Stimulated activated effector memory CD8-positive, alpha-beta T cell treated with anti-CD3 and anti-CD28 coated beads, Interleukin-12 subunit alpha, Interleukin-12 subunit beta, amount 100 ng/mL, for 72 hours (primary cell): Measurements from ENCODE around the gene HELZ.

ENCODE experiments used
- ATAC-seq: fragments of 150-1000 bp; cut with Tn5 transposase; 2 replicates; pipeline ENCODE4 v1.10.0; 2021
- DNase-seq, 2 donors: peaks; one replicate each; pipeline ENCODE4 v3.0.0; 2021 to 2022; ENCODE audit warnings: low spot score in 2 of 2
- H3K27ac Mint-ChIP-seq: one replicate; pipeline ENCODE4 v1.8.0; 2022; ENCODE audit warnings: mild to moderate bottlenecking, mixed read lengths
- H3K36me3 Mint-ChIP-seq: one replicate; pipeline ENCODE4 v1.8.0; 2022; ENCODE audit warnings: mild to moderate bottlenecking, mixed read lengths
- H3K4me1 Mint-ChIP-seq: one replicate; pipeline ENCODE4 v1.8.0; 2022; ENCODE audit warnings: mixed read lengths
- H3K4me3 Mint-ChIP-seq: one replicate; pipeline ENCODE4 v1.8.0; 2022; ENCODE audit warnings: mild to moderate bottlenecking, mixed read lengths
- H3K9me3 Mint-ChIP-seq: one replicate; pipeline ENCODE4 v1.8.0; 2022; ENCODE audit warnings: mixed read lengths

The HELZ gene

GRCh38 chr17:67032985-67033384 is 212.0 kb downstream of the HELZ start:
- Mint-ChIP-seq H3K9me3 (no peaks in the 10 kb centered on the region), H3K27ac (no peak overlapping the region), H3K4me3 (no peak overlapping the region), H3K4me1 (peaks cover 6% of the 10 kb centered on the region), H3K36me3 (no peaks in the 10 kb centered on the region)
- ATAC-seq (no peak), DNase-seq (no peak)

GRCh38 chr17:67032382-67032781 is 212.6 kb downstream of the HELZ start:
- Mint-ChIP-seq H3K36me3 (no peaks in the 10 kb centered on the region), H3K4me3 (no peak overlapping the region), H3K4me1 (peaks cover 6% of the 10 kb centered on the region)

DNA sequence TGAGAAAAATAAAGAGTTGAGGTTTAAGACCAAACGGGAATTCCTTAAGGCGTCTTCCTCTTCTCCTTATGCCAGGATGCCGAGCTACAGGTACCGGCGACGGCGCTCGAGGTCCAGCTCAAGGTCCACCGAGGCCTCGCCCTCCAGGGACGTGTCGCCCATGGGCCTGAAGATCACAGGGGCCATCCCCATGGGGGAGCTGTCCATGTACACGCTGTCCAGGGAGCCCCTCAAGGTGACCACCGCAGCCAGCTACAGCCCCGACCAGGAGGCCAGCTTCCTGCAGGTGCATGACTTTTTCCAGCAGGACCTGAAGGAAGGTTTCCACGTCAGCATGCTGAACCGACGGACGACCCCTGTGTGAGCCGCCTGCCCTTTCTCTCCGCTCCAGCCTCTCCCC is 214.4 kb downstream of the HELZ start:
- H3K4me3 Mint-ChIP-seq = no peak overlapping the region
- ATAC-seq = no peak
- no peak for DNase-seq
- peaks cover 4% of the 10 kb centered on the region for H3K4me1 Mint-ChIP-seq
- no peak overlapping the region for H3K27ac Mint-ChIP-seq
- no peaks in the 10 kb centered on the region for H3K9me3 Mint-ChIP-seq
- no peaks in the 10 kb centered on the region for H3K36me3 Mint-ChIP-seq

More at GRCh38 chr17:67032382-67032781, 212.6 kb downstream of the HELZ start:
- DNase-seq (no peak), ATAC-seq (no peak)
- no peak overlapping the region for H3K27ac Mint-ChIP-seq
- no peaks in the 10 kb centered on the region for H3K9me3 Mint-ChIP-seq

DNA sequence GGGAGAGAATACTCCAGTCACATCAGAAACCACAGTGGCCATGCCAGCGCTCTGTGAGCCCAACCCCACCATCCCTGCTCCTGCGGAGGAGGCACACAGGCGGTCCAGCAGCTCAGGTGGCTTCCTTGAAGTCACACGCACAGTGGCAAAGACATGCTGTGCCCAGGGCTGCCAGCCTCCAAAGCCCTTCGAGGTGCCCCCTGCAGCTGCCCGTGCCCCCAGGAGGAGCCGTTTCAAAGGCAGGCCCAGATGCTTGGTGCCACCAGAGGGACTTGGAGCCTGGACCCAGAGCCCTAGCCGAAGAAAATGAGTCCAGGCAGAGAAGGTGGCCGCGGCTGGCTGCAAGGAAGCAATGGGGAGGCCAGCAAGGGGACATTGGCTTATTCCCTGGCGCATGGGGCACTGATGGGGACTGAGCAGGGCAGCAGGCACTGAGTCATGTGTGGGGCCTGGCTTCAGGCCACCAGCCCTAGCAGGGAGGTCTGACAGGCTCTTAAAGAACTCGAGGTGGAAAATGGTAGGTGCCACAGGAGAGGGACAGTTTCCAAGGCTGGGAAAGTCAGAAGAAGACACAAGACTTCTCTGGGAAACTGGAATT is 217.9 kb downstream of the HELZ start:
- no peaks in the 10 kb centered on the region for H3K36me3 Mint-ChIP-seq
- no peak overlapping the region for H3K27ac Mint-ChIP-seq
- DNase-seq (no peak), ATAC-seq (no peak)
- H3K4me3 Mint-ChIP-seq = no peak overlapping the region
- no peaks in the 10 kb centered on the region for H3K9me3 Mint-ChIP-seq
- H3K4me1 Mint-ChIP-seq = no peaks in the 10 kb centered on the region

DNA sequence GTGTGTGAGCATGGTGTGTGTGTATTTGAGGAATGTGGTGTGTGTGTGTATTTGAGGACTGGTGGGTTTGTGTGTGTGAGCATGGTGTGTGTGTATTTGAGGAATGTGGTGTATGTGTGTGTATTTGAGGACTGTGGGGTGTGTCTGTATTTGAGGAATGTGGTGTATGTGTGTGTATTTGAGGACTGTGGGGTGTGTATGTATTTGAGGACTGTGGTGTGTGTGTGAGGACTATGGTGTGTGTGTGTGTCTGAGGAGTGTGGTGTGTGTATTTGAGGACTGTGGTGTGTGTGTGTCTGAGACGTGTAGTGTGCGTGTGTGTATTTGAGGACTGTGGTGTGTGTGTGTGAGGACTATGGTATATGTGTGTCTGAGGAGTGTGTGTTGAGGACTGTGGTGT is 218.7 kb downstream of the HELZ start:
- H3K4me1 Mint-ChIP-seq = no peaks in the 10 kb centered on the region
- H3K4me3 Mint-ChIP-seq = no peak overlapping the region
- DNase-seq (no peak), ATAC-seq (no peak)
- H3K27ac Mint-ChIP-seq = no peak overlapping the region
- no peaks in the 10 kb centered on the region for H3K36me3 Mint-ChIP-seq
- no peaks in the 10 kb centered on the region for H3K9me3 Mint-ChIP-seq

GRCh38 chr17:67025216-67025792 is 219.7 kb downstream of the HELZ start:
- ATAC-seq = no peak
- Mint-ChIP-seq H3K27ac (no peak overlapping the region), H3K9me3 (no peaks in the 10 kb centered on the region), H3K36me3 (no peaks in the 10 kb centered on the region), H3K4me3 (no peak overlapping the region), H3K4me1 (no peaks in the 10 kb centered on the region)
- DNase-seq = no peak

DNA sequence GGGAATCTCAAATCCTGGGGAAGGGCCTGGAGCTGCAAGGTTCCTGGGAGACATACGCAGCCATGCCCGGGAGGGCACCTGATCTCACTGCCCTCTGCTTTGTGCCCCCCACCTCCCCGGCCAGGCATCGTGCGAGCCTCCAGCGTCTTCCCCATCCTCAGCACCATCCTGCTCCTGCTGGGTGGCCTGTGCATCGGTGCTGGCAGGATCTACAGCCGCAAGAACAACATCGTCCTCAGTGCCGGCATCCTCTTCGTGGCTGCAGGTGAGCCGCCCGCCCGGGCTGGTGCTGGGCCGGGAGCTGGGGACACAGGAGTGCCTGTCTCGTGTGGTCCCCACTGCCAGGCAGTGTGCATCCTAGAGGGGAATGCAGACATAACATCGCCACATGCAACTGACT is 220.3 kb downstream of the HELZ start:
- ATAC-seq (no peak), DNase-seq (no peak)
- Mint-ChIP-seq H3K4me3 (no peak overlapping the region), H3K36me3 (no peaks in the 10 kb centered on the region), H3K27ac (no peak overlapping the region), H3K9me3 (no peaks in the 10 kb centered on the region), H3K4me1 (no peaks in the 10 kb centered on the region)

GRCh38 chr17:67022451-67022810 is 222.6 kb downstream of the HELZ start:
- Mint-ChIP-seq H3K36me3 (no peaks in the 10 kb centered on the region), H3K4me3 (no peak overlapping the region), H3K4me1 (no peaks in the 10 kb centered on the region), H3K27ac (no peak overlapping the region), H3K9me3 (no peaks in the 10 kb centered on the region)
- DNase-seq = no peak
- ATAC-seq = no peak

- H3K9me3 Mint-ChIP-seq = no peaks in the 10 kb centered on the region
- no peak for ATAC-seq
- DNase-seq = no peak
- H3K27ac Mint-ChIP-seq = no peak overlapping the region
- H3K4me1 Mint-ChIP-seq = no peaks in the 10 kb centered on the region
- no peaks in the 10 kb centered on the region for H3K36me3 Mint-ChIP-seq
- no peak overlapping the region for H3K4me3 Mint-ChIP-seq
These were observed 223.1 kb downstream of the HELZ start for GRCh38 chr17:67021743-67022450.

GRCh38 chr17:67021196-67021595 is 223.8 kb downstream of the HELZ start:
- no peaks in the 10 kb centered on the region for H3K9me3 Mint-ChIP-seq
- H3K4me1 Mint-ChIP-seq = no peaks in the 10 kb centered on the region
- no peak overlapping the region for H3K4me3 Mint-ChIP-seq
- H3K27ac Mint-ChIP-seq = no peak overlapping the region
- DNase-seq = no peak
- no peak for ATAC-seq
- H3K36me3 Mint-ChIP-seq = no peaks in the 10 kb centered on the region
